ENCODE measurements around the gene ART1.
"Not testable (repeated sequence)": the region's sequence is repeated elsewhere in the genome, so short reads cannot be mapped to it uniquely, and the experiment has no call there.

Gene ART1, protein sequence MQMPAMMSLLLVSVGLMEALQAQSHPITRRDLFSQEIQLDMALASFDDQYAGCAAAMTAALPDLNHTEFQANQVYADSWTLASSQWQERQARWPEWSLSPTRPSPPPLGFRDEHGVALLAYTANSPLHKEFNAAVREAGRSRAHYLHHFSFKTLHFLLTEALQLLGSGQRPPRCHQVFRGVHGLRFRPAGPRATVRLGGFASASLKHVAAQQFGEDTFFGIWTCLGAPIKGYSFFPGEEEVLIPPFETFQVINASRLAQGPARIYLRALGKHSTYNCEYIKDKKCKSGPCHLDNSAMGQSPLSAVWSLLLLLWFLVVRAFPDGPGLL

GRCh38 chr11:3644817-3645235, at the start of gene ART1:
Gene ART1, plus strand, starts transcription at chr11:3645128. Its CDS starts 14,086 bp downstream, at chr11:3659214.
- no peak for DNase-seq (ENCODE audit: low read depth)

DNA sequence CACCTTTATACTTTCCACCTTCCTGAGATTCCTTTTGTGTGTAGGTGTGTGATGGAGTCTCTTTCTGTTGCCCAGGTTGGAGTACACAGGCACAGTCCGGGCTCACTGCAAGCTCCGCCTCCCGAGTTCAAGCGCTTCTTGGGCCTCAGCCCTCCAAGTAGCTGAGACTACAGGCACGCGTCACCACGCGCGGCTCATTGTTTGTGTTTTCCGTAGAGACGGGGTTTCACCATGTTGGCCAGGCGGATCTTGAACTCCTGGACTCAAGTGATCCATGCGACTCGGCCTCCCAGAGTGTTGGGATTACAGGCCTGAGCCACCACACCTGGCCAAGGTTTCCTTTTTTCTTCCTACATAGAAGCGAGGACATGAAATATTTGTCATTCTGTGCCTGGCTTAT, 47.2 kb upstream of the ART1 start:
- DNase-seq (ENCODE audit: low read depth) = not testable (repeated sequence)

- DNase-seq (ENCODE audit: low read depth) = not testable (repeated sequence)
Observed at GRCh38 chr11:3600201-3600600, 44.7 kb upstream of the ART1 start.

- DNase-seq (ENCODE audit: low read depth) = no peak
Observed at GRCh38 chr11:3604167-3604566, 40.8 kb upstream of the ART1 start.

DNA sequence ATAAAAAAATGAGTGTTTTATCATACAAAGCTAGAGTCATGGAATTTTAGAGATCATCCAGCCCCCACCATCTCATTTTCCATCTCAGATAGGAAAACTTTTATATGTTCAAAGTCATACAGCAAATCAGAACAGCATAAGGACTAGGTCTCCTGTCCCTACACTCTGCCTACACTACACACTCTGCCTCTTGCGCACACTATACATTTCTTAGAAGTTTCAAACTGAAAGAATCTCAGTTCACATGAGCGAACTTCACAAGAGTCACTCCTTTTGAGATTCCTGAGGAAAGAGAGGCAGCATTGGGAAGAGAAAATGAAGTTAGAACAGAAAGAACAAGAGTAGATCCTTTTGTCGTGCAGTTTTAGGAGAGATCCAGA, 39.7 kb upstream of the ART1 start:
- DNase-seq (ENCODE audit: low read depth) = no peak

DNA sequence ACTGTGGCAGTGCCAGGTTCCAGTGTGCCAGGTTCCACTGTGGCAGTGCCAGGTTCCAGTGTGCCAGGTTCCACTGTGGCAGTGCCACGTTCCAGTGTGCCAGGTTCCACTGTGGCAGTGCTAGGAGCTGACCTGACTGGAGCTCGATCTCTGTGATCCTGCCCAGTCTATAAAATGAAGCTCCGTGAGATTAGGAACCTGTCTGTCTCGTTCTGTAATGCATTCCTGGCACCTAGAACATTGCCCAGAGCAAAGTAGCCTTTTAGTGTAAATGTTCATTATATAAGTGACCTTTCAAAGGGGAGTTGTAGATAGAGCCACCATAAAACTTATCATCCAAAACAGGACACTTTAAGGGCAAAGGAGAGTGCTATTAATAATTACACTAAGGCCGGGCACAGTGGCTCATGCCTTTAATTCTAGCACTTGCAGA, 39.1 kb upstream of the ART1 start:
- DNase-seq (ENCODE audit: low read depth) = no peak

DNA sequence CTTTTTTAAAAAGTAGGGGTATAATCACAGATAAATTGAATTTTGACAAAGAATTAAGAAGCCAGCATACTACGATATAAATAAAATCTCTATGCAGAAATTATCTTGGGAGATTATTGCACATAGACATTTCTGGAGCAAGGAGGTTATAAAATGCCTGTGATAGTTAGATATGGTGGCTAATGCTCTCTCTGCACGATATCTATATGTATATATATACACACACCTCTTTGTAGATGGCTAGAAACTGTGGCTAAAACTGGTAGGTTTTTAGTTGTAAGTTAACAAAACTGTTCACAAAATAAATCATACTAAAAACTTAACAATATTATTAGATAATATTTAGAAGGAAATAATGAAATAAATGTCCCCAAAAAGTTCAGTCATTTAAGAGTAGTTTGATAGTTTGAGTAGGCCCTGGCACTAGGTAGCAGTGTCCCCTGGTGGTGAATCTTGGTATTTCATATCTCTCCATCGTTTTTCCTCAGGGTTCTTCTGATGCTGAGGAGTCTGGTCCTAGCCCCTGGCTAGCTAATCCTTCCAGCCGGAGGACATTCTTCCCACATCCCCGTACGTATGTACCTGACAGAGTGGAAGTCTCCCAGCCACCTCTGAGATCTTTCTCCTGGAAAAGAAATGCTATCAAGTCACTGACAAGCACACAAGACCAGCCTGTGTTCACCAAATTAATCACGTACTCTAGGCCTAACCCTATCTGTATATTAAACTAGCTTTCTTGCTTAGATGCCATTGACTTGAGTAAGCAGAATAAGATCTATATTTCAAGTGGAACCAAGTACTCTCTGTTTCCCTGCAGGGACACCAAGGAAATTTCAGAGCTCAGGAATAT, 35.3 kb upstream of the ART1 start:
- DNase-seq (ENCODE audit: low read depth) = no peak

GRCh38 chr11:3610846-3611245, 34.1 kb upstream of the ART1 start:
- no peak for DNase-seq (ENCODE audit: low read depth)

DNA sequence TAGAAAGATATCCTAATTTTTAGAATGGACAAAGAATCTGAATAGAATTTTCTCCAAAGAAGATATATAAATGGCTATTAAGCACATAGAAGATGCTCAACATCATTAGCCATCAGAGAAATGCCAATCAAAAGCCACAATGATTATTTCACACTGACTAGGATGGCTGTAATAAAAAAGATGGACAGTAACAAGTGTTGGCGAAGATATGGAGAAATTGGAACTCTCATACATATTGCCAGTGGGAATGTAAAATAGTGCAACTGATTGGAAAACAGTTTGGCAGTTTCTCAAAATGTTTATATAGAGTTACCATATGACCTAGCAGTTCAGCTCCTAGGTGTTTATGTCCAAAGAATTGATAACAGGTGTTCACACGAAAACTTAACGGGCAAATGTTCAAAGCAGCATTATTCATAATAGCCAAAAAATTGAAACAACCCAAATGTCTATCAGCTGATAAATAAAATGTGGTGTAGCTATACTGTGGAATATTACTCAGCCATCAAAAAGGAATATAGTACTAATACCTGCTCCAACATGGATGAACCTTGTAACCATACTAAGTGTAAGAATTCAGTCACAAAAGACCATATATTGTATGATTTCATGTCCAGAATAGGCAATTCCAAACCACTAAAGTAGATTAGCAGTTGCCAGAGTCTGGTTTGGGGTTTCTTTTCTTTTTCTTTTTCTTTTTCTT, 32.8 kb upstream of the ART1 start:
- DNase-seq (ENCODE audit: low read depth) = no peak

- no peak for DNase-seq (ENCODE audit: low read depth)
Observed at GRCh38 chr11:3613998-3614741, 30.8 kb upstream of the ART1 start.

- peak; percentile 2 for DNase-seq (ENCODE audit: low read depth)
Observed at GRCh38 chr11:3614742-3615171, 30.2 kb upstream of the ART1 start.

DNA sequence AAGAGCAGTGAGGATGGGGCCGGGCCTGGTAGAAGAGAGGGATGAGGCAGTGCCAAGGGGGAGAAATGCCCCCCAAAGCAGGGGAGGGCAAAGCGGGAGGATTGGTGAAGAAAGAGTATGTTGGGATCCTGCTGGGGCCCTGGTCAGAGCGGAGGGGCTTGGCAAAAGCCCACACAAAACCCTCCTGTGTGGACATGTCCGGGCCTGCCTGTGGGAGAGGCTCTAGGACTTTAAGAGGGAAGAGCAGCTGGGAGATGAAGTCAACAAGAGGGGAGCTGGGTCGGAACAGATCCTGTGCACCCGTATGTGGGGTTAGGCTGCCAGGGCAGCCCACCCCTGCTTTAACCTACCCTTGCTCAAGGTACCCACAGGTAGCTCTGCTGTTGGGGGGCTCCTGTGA, 28.9 kb upstream of the ART1 start:
- DNase-seq (ENCODE audit: low read depth) = no peak

GRCh38 chr11:3616721-3617460, 28.0 kb upstream of the ART1 start:
- no peak for DNase-seq (ENCODE audit: low read depth)

DNA sequence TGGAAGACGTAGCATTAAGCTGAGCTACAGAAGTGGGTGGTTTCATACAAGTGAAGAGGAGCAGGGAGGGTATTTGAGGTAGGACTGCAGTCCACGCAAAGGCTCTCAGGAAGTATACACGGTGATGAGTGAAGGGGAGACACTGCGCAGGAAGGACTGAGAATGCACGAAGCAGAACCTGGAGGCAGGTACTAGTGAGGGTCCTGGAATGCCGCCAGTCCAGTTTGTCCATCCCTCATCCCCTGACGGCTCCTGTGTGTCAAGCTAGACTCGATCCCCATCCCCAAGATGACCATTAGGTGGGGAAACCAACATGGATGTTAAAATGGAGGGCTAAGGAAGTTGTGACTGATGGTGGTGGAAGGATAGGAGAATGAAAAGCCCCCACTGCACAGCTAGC, 26.9 kb upstream of the ART1 start:
- no peak for DNase-seq (ENCODE audit: low read depth)

GRCh38 chr11:3622521-3622920, 22.4 kb upstream of the ART1 start:
- no peak for DNase-seq (ENCODE audit: low read depth)

- no peak for DNase-seq (ENCODE audit: low read depth)
Observed at GRCh38 chr11:3623121-3623520, 21.8 kb upstream of the ART1 start.

- DNase-seq (ENCODE audit: low read depth) = no peak
Observed at GRCh38 chr11:3623767-3624458, 21.0 kb upstream of the ART1 start.

- DNase-seq (ENCODE audit: low read depth) = no peak
Observed at GRCh38 chr11:3626250-3626960, 18.5 kb upstream of the ART1 start.

DNA sequence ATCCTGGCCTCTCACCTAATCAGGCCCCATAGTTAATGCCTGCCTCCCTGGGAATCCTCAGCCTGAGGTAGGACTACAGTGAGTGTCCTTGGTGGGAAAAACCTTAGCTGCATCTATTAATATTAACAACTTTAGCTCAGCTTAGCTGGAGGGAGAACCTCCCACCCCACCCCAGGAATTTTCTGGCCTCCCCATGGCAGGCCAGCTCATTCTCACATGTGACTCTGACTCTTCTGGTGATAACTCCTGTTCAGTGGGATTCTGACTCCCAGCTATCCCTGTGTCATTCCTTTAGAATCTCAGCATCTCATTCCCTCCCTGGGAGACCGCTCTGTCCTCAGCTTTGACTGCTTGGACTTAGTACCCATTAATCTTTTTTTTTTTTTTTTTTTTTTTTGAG, 17.6 kb upstream of the ART1 start:
- no peak for DNase-seq (ENCODE audit: low read depth)

DNA sequence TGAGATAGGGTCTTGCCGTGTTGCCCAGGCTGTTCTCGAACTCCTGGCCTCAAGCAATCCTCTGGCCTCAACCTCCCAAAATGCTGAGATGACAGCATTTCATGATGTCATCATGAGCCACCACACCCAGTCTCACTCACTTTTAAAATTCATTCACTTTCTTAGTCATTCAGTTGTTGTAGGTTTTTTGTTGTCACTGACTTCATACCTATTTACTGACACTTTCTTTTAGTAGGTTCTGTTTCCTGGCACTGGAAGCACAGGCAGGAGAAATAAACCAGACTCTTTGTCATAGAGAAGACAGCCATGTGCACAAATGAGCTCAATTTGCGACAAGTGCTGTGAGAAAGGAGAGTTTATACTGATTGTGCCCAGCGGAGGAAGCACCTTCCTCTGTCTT, 13.6 kb upstream of the ART1 start:
- no peak for DNase-seq (ENCODE audit: low read depth)
